ENCODE measurements around the gene CFAP410. TPM values are rescaled to one million over a fixed set of nuclear protein-coding genes. Genes with fewer than 3 reads are reported as not detected.

Gene CFAP410
- total and polyA plus RNA-seq, 2 of the 8 experiments (the other 6 are each of a cell fraction or from before 2014, with no cell fraction given) = 10.6 to 12.0 TPM

DNA sequence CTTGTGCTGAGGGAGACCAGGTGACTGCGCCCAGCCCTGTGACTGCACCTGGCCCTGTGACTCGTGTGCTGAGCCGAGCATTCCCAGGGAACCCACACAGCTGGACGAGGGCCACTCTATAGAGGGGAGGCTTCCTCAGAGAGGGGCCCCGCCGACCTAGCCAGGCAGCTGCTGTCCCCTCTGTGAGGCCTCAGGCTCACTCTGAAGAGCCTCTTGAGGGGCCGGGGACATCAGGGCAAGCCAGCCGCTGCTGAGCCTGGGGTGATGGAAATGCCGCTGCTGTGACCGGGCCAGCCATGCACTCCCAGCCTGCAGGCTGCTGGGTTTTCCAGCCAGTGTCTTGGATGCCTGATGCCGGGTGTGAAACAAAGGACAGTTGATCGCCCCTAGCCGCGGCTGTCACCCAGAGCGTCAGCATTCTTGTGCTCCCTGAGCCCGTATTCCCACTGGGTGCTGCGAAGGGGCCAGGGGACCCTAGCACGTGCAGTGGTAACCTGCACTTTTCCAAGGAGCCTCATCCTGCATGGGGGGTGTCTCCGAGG lies 21.9 kb downstream of the CFAP410 start:
- TF ChIP-seq GABPA (IDR thresholded peaks at IDR 0.05; ENCODE audit: borderline replicate concordance, insufficient read depth, low read length) (no peak), SUZ12 (IDR thresholded peaks at IDR 0.05; ENCODE audit: low read length) (no peak), TAF1 (IDR thresholded peaks at IDR 0.05; ENCODE audit: low read depth, low read length) (no peak), BCL11A (IDR thresholded peaks at IDR 0.05; ENCODE audit: low read depth in 2 of 2, low read length in 2 of 2) (no peak), RAD21 (IDR thresholded peaks at IDR 0.05 in 1 of 2, conservative IDR thresholded peaks at IDR 0.05 in 1 of 2; ENCODE audit: low read depth in 2 of 2, low read length in 2 of 2) (no peak), HDAC6 (IDR thresholded peaks at IDR 0.05; ENCODE audit: low read depth, low read length) (no peak), SRF (IDR thresholded peaks at IDR 0.05; ENCODE audit: low read depth, low read length) (no peak), TAF7 (optimal IDR thresholded peaks at IDR 0.05; ENCODE audit: borderline replicate concordance, low read depth, low read length) (no peak)
- TF ChIP-seq, protein P1, sequence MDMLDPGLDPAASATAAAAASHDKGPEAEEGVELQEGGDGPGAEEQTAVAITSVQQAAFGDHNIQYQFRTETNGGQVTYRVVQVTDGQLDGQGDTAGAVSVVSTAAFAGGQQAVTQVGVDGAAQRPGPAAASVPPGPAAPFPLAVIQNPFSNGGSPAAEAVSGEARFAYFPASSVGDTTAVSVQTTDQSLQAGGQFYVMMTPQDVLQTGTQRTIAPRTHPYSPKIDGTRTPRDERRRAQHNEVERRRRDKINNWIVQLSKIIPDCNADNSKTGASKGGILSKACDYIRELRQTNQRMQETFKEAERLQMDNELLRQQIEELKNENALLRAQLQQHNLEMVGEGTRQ (IDR thresholded peaks at IDR 0.05; ENCODE audit: low read length) = no peak
- Histone ChIP-seq H3K23me2 (ENCODE audit: low read depth, low read length) (no peaks in the 10 kb centered on the region), H3K79me1 (ENCODE audit: low read depth, low read length) (no peaks in the 10 kb centered on the region), H2BK5ac (ENCODE audit: low read depth, low read length) (peak overlapping the region; percentile 88; the same call in 1 of the 2 replicates), H2BK15ac (ENCODE audit: low read length) (no peak overlapping the region), H3K4me2 (ENCODE audit: insufficient read depth in 1 of 2, low read depth in 2 of 2, low read length in 2 of 2) (no peak overlapping the region), H3K79me2 (ENCODE audit: control insufficient read depth in 1 of 2, insufficient read depth in 2 of 2, low read length in 2 of 2) (no peaks in the 10 kb centered on the region), H2AFZ (ENCODE audit: low read length) (no peak overlapping the region), H3K18ac (ENCODE audit: extremely low read depth, low read length) (no peak overlapping the region), H3K9me3 (ENCODE audit: insufficient read depth in 2 of 2, low read depth in 1 of 2, low read length in 1 of 2) (no peaks in the 10 kb centered on the region), H3K4me1 (replicated peaks in 1 of 4; ENCODE audit: control insufficient read depth in 3 of 4, insufficient read depth in 4 of 4, low read length in 3 of 4) (no peaks in the 10 kb centered on the region), H2AK5ac (ENCODE audit: low read depth, low read length) (no peak overlapping the region), H3K36me3 (ENCODE audit: control insufficient read depth in 2 of 4, insufficient read depth in 4 of 4, low read length in 3 of 4) (peaks cover 0 to 31% (median 2%) of the 10 kb centered on the region in 4 experiments; a peak in 5 of 8 replicates), H3K27me3 (replicated peaks in 1 of 4; ENCODE audit: control insufficient read depth in 3 of 4, extremely low read depth in 1 of 4, insufficient read depth in 3 of 4, low read length in 3 of 4) (no peaks in the 10 kb centered on the region), H2BK20ac (ENCODE audit: low read length) (no peak overlapping the region), H2BK12ac (ENCODE audit: low read depth, low read length) (no peak overlapping the region), H3K56ac (replicated peaks; ENCODE audit: insufficient read length, low read depth, low read length) (no peak overlapping the region), H3K4me3 (ENCODE audit: extremely low read depth in 1 of 4, insufficient read depth in 2 of 4, low read depth in 3 of 4, low read length in 4 of 4) (no peak overlapping the region), H4K91ac (replicated peaks; ENCODE audit: insufficient read length, low read length) (no peak overlapping the region), H3K9ac (replicated peaks in 1 of 4; ENCODE audit: extremely low read depth in 1 of 4, low read depth in 3 of 4, low read length in 3 of 4) (no peak overlapping the region), H3K23ac (ENCODE audit: insufficient read length) (no peak overlapping the region), H4K8ac (ENCODE audit: extremely low read depth, insufficient read depth, low read length) (no peak overlapping the region), H3K27ac (ENCODE audit: low read depth, low read length) (no peak overlapping the region), H2BK120ac (replicated peaks; ENCODE audit: low read depth, low read length) (no peak overlapping the region), H4K5ac (ENCODE audit: insufficient read length, low read depth, low read length) (no peak overlapping the region), H3K14ac (ENCODE audit: insufficient read length) (no peak overlapping the region), H4K20me1 (replicated peaks in 1 of 2; ENCODE audit: control insufficient read depth in 1 of 2, insufficient read depth in 2 of 2, low read length in 2 of 2) (peaks cover 0 to 10% of the 10 kb centered on the region in 2 experiments), H3K4ac (replicated peaks; ENCODE audit: insufficient read length, low read depth, low read length) (no peak overlapping the region)
- DNase-seq (ENCODE audit: low read depth in 1 of 2, low spot score in 2 of 2) (no peak), FAIRE-seq (no peak)
- POLR2A ChIA-PET (ENCODE audit: partially characterized antibody) = interaction anchor here (1.5 kb wide), 1 partner anchor 16 kb away, joined by 3 read pairs; no protein-coding TSS in a partner anchor
- 93% methylated on average over 19 of the region's 19 CpGs; no CpG with 5 or more reads in 1 of the 2 experiments for WGBS, 2 experiments (ENCODE audit: extremely low coverage in 1 of 2, insufficient coverage in 1 of 2, insufficient read length in 1 of 2, insufficient replicate concordance in 2 of 2, low coverage in 1 of 2, low lambda C conversion rate in 2 of 2, missing lambda C conversion rate in 1 of 2)
- CTCF ChIA-PET (ENCODE audit: partially characterized antibody) = no interaction called here

Measured in H1 (cell line).